A673 (cell line): Measurements from ENCODE around the gene ARHGEF33.

Experiments used
- CTCF ChIP-seq: fragments of 300-800, 200-600 bp; sonication (generic); conservative IDR thresholded peaks from 2 replicates; pipeline ENCODE4 v1.5.1; 2017; ENCODE audit warnings: low read depth, mild to moderate bottlenecking, antibody characterized with exemption, low read length, moderate library complexity, mixed read lengths
- EZH2 ChIP-seq: fragments of 200-600 bp; sonication (generic); IDR thresholded peaks from 2 replicates; pipeline ENCODE4 v1.6.1; 2017; ENCODE audit warnings: borderline replicate concordance, low read depth, mild to moderate bottlenecking, mixed read lengths, antibody characterized with exemption, low read length; ENCODE audit not compliant: poor library complexity, severe bottlenecking

DNA sequence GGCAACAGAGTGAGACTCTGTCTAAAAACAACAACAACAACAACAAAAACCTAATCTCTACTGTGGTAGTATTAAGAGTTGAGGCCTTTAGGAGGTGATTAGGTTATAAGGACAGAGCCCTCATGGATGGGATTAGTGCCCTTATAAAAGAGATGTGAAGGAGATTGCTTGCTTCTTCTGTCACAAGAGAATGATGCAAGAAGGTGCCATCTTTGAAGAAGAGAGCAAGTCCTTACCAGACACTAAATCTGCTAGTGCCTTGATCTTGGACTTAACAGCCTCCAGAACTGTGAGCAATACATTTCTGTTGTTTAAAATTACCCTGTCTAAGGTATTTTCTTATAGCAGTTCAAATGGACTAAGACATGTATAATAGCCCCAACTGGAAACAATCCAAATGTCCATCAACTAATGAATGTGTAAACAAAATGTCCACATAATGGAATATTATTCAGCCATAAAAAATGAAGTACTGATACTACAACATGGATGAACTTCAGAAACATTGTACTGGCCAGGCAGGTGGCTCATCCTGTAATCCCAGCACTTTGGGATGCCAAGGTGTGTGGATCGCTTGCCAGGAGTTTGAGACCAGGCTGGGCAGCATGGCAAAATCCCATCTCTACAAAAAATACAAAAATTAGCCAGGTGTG is 1.6 kb upstream of the ARHGEF33 start:
- TF ChIP-seq EZH2 (no peak), CTCF (no peak)
